Neural progenitor cell (in vitro differentiated cells): Measurements from ENCODE around the gene IQCM. TPM values are rescaled to one million over a fixed set of nuclear protein-coding genes. Genes with fewer than 3 reads are reported as not detected.

Experiments used
- DNase-seq: peaks from one replicate; pipeline ENCODE4 v3.0.0-alpha.2; 2016; ENCODE audit warnings: low spot score
- H2AFZ ChIP-seq: fragments of 200-600 bp; sonication (generic); replicated peaks from 2 replicates; pipeline ENCODE4 v1.6.1; 2016; ENCODE audit warnings: antibody characterized with exemption
- H3F3A ChIP-seq: fragments of 200-600 bp; sonication (generic); 2 replicates; pipeline ENCODE4 v1.6.1; 2016; ENCODE audit warnings: antibody characterized with exemption, low read depth
- H3K27ac ChIP-seq: fragments of 200-600 bp; sonication (generic); 2 replicates; pipeline ENCODE4 v1.5.1; 2016; ENCODE audit warnings: mild to moderate bottlenecking
- H3K27me3 ChIP-seq: fragments of 200-600 bp; sonication (generic); 2 replicates; pipeline ENCODE4 v1.6.1; 2016; ENCODE audit warnings: mild to moderate bottlenecking, moderate library complexity
- H3K36me3 ChIP-seq: fragments of 200-600 bp; sonication (generic); 2 replicates; pipeline ENCODE4 v1.5.1; 2016
- H3K4me1 ChIP-seq: fragments of 200-600 bp; sonication (generic); 2 replicates; pipeline ENCODE4 v1.6.1; 2016; ENCODE audit warnings: mixed run types
- H3K4me2 ChIP-seq: fragments of 200-600 bp; sonication (generic); 2 replicates; pipeline ENCODE4 v1.6.1; 2016
- H3K4me3 ChIP-seq: fragments of 200-600 bp; sonication (generic); 2 replicates; pipeline ENCODE4 v1.5.1; 2016
- H3K79me2 ChIP-seq: fragments of 200-600 bp; sonication (generic); 2 replicates; pipeline ENCODE4 v1.6.1; 2016; ENCODE audit warnings: low read depth
- H3K9ac ChIP-seq: fragments of 200-600 bp; sonication (generic); 2 replicates; pipeline ENCODE4 v1.6.1; 2016
- H3K9me3 ChIP-seq: fragments of 200-600 bp; sonication (generic); 2 replicates; pipeline ENCODE4 v1.5.1; 2016; ENCODE audit warnings: low read depth
- H4K20me1 ChIP-seq: fragments of 200-600 bp; sonication (generic); 2 replicates; pipeline ENCODE4 v1.6.1; 2016; ENCODE audit warnings: low read depth
- H3K27ac Mint-ChIP-seq: 3 replicates; pipeline ENCODE4 v1.8.0; 2021; ENCODE audit warnings: mixed read lengths
- H3K27me3 Mint-ChIP-seq: 2 replicates; pipeline ENCODE4 v1.8.0; 2022; ENCODE audit warnings: low read depth, mild to moderate bottlenecking, inconsistent platforms, moderate library complexity, mixed read lengths; ENCODE audit not compliant: insufficient read depth
- H3K36me3 Mint-ChIP-seq: 3 replicates; pipeline ENCODE4 v1.8.0; 2021; ENCODE audit warnings: mixed read lengths
- H3K4me1 Mint-ChIP-seq: 3 replicates; pipeline ENCODE4 v1.8.0; 2021; ENCODE audit warnings: mixed read lengths
- H3K4me3 Mint-ChIP-seq: 3 replicates; pipeline ENCODE4 v1.8.0; 2021; ENCODE audit warnings: mild to moderate bottlenecking, moderate library complexity, mixed read lengths
- H3K9me3 Mint-ChIP-seq: 3 replicates; pipeline ENCODE4 v1.8.0; 2020; ENCODE audit warnings: mixed read lengths
- CTCF ChIP-seq: fragments of 200-600 bp; sonication (generic); IDR thresholded peaks from 2 replicates; pipeline ENCODE4 v1.5.1; 2017; ENCODE audit warnings: antibody characterized with exemption, mild to moderate bottlenecking
- EZH2 ChIP-seq: fragments of 200-600 bp; sonication (generic); IDR thresholded peaks from 2 replicates; pipeline ENCODE4 v1.6.1; 2017; ENCODE audit warnings: antibody characterized with exemption, mild to moderate bottlenecking, moderate library complexity
- EZH2phosphoT487 ChIP-seq: fragments of 200-600 bp; sonication (generic); IDR thresholded peaks from 2 replicates; pipeline ENCODE4 v1.6.1; 2017; ENCODE audit warnings: antibody characterized with exemption
- total RNA-seq: library from RNA; depleted of rRNA; stranded (reverse); fragments of >200 nt; gene quantifications from 2 replicates; pipeline ENCODE4 v1.2.3, GENCODE V29; 2015; ENCODE audit warnings: low replicate concordance

Gene IQCM
- total RNA-seq, 1 donor from 2014 or later, result 0.26 TPM

DNA sequence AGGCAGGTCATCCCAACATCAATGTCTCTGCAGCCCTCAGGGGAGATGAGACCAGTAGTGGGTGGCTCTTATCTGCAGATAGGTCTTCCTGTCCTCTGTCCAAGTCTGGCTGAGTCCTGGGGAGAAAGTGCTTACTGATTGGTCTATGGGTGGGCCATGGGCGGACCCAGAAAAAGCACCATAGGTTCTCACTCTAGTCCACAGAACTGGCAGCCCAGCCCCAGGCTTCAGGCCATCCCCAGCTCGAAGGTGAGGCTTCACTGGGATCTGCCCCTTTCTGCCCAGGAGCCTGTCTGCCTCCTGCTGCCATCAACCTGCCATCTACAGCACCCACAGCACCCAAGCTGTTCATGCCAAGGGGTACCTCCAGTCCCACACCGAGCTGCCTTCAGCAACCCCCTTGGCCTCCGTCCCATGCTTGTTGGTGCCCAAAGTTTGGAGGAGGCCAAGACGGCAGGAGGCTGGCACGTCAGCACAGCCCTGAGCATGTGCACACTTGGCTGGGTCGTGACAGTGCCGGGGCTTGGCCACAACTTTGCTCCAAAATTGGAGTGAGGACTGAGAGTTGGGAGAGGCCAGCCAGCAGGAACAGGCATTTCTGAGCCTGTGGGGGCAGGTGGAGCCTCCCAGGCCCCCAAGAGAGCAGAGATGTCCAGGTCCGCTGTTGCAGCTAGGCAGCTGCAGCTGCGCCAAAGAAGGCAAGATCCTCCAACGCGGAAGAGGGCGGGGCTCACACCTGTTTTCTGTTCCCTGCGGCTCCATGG lies 99.6 kb downstream of the IQCM start:
- DNase-seq, result no peak
- Mint-ChIP-seq H3K4me3 (no peak overlapping the region), H3K36me3 (no peaks in the 10 kb centered on the region), H3K27me3 (no peaks in the 10 kb centered on the region), H3K4me1 (no peaks in the 10 kb centered on the region), H3K9me3 (peaks cover 3% of the 10 kb centered on the region), H3K27ac (no peak overlapping the region)
- H3K79me2 ChIP-seq, result no peaks in the 10 kb centered on the region
- H3K4me2 ChIP-seq, result no peak overlapping the region
- H2AFZ ChIP-seq, result no peak overlapping the region
- H3K9ac ChIP-seq, result no peak overlapping the region
- H3K4me3 ChIP-seq, result no peak overlapping the region
- H3K36me3 ChIP-seq, result no peaks in the 10 kb centered on the region
- no peaks in the 10 kb centered on the region for H4K20me1 ChIP-seq
- H3F3A ChIP-seq, result no peaks in the 10 kb centered on the region
- H3K27me3 ChIP-seq, result no peaks in the 10 kb centered on the region
- TF ChIP-seq CTCF, result no peak
- no peak for TF ChIP-seq EZH2phosphoT487
- TF ChIP-seq EZH2, result no peak
- H3K9me3 ChIP-seq, result no peaks in the 10 kb centered on the region
- H3K27ac ChIP-seq, result no peak overlapping the region
- H3K4me1 ChIP-seq, result no peaks in the 10 kb centered on the region

GRCh38 chr4:149713031-149713430 lies 102.6 kb downstream of the IQCM start:
- Histone ChIP-seq H3K9ac (no peak overlapping the region), H3K79me2 (no peaks in the 10 kb centered on the region), H3K36me3 (no peaks in the 10 kb centered on the region), H3K4me2 (no peak overlapping the region), H2AFZ (no peak overlapping the region), H3K4me3 (no peak overlapping the region), H3K27ac (no peak overlapping the region), H3K27me3 (no peaks in the 10 kb centered on the region), H3K9me3 (no peaks in the 10 kb centered on the region), H3K4me1 (no peaks in the 10 kb centered on the region), H4K20me1 (no peaks in the 10 kb centered on the region), H3F3A (no peaks in the 10 kb centered on the region)
- no peak overlapping the region for H3K27ac Mint-ChIP-seq
- no peak overlapping the region for H3K4me3 Mint-ChIP-seq
- no peak for DNase-seq
- H3K9me3 Mint-ChIP-seq, result peaks cover 3% of the 10 kb centered on the region
- H3K27me3 Mint-ChIP-seq, result no peaks in the 10 kb centered on the region
- TF ChIP-seq CTCF (no peak), EZH2phosphoT487 (no peak)
- no peaks in the 10 kb centered on the region for H3K36me3 Mint-ChIP-seq
- no peaks in the 10 kb centered on the region for H3K4me1 Mint-ChIP-seq

GRCh38 chr4:149711593-149712365 lies 103.9 kb downstream of the IQCM start:
- no peaks in the 10 kb centered on the region for H3K27me3 Mint-ChIP-seq
- no peaks in the 10 kb centered on the region for H4K20me1 ChIP-seq
- no peak overlapping the region for H3K9ac ChIP-seq
- H3K4me2 ChIP-seq, result no peak overlapping the region
- H3K27me3 ChIP-seq, result no peaks in the 10 kb centered on the region
- DNase-seq, result no peak
- H3K9me3 ChIP-seq, result no peaks in the 10 kb centered on the region
- no peaks in the 10 kb centered on the region for H3K36me3 Mint-ChIP-seq
- no peak overlapping the region for H3K27ac Mint-ChIP-seq
- no peaks in the 10 kb centered on the region for H3F3A ChIP-seq
- H3K4me1 ChIP-seq, result no peaks in the 10 kb centered on the region
- H3K27ac ChIP-seq, result no peak overlapping the region
- H2AFZ ChIP-seq, result no peak overlapping the region
- no peak overlapping the region for H3K4me3 Mint-ChIP-seq
- no peaks in the 10 kb centered on the region for H3K79me2 ChIP-seq
- TF ChIP-seq EZH2phosphoT487, result no peak
- no peak for TF ChIP-seq CTCF
- TF ChIP-seq EZH2, result no peak
- H3K9me3 Mint-ChIP-seq, result peaks cover 3% of the 10 kb centered on the region
- H3K4me1 Mint-ChIP-seq, result no peaks in the 10 kb centered on the region
- H3K4me3 ChIP-seq, result no peak overlapping the region
- no peaks in the 10 kb centered on the region for H3K36me3 ChIP-seq
